NCI-H2081 (cell line): ENCODE data around the gene KDM4E.

ENCODE experiments used
- DNase-seq, 2 experiments: peaks; one replicate each; lab custom pipeline; 2025; lab: John Stamatoyannopoulos, UW

Gene KDM4E

DNA sequence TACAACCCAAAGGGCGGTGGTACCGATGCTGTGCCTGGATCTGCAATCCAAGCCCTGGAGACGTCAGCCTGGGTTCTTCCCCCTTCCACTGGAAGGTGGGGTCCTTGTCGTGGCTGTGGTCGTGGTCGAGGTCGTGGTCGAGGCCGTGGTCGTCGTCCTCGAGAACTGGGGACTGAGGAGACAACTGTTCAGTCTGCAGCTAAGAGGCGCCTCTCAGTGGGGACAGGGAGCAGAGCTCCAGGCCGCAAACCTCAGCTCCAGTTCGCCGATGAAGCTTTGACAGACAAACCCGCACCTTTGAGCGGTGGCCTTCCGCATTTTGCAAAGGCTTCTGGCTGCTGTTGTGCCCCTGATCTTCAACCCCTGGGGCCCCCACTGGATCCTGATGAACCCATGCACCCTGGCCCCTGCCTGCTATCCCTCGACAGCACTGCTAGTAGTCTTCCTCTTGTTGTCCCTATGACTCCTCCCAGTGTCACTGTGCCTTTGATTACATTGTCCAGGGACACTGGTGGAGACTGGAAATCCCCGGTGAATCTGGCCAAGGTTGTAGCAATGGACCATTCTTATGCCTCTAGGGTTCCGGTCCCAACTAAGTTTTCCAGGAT lies 25.6 kb downstream of the KDM4E start:
- no peak for DNase-seq

DNA sequence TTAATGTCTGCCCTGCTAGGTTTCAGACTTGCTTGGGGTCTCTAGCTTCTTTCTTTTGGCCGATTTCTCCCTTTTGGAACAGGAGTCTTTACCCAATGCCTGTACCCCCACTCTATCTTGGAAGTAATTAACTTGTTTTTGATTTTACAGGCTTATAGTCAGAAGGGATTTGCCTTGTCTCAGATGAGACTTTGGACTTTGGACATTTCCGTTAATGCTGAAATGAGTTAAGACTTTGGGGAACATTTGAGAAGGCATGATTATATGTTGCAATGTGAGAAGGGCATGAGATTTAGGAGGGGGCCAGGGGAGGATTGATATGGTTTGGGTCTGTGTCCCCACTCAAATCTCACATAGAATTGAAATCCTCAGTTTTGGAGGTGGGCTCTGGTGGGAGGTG lies 29.3 kb downstream of the KDM4E start:
- DNase-seq: no peak

DNA sequence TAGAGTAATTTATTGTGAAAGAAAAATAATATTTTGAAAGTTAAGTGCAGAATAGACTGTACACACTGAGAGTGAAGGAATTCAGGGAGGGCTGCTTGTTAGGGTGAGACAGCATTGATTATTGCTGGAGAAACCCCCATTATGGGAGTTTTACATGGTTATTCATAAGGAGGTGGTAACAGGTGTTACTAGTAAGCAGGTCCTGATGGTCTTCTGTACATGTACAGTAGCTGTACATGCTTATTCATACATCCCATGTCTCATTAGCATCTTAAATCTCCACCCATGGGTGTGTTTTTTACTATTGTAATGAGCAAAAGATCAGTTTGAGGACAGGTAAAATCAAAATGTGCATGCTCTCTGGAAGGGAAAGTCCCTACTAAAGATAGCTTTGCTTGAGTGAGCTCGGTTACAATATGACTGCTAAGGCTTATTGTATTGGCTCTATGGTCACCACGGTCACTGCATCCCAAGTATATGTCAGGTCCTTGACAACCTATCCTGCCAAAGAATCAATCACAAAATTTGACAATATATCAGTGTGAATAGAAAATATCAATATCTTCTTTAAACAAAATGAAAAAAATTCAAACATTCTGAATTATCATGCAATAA lies 30.3 kb downstream of the KDM4E start:
- no peak for DNase-seq

DNA sequence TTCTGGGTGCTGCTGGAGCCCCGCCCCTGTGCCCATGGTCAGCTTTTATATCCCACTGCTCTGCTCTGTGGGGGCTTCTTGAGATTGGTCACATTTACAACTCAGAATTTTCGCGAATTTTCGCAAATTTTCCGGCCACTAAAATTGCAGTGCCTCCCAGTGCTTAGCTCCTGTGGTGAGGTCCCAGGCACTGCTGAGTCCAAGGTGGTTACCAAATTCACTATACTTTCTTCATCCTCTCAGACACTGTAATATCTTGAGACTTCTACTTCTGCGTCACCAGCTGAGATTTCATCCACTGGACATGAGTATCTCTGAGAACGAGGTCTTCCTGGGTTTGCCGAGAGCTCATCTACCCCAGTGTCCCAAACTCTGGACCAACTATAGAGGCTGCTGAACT lies 32.9 kb downstream of the KDM4E start:
- DNase-seq: no peak

DNA sequence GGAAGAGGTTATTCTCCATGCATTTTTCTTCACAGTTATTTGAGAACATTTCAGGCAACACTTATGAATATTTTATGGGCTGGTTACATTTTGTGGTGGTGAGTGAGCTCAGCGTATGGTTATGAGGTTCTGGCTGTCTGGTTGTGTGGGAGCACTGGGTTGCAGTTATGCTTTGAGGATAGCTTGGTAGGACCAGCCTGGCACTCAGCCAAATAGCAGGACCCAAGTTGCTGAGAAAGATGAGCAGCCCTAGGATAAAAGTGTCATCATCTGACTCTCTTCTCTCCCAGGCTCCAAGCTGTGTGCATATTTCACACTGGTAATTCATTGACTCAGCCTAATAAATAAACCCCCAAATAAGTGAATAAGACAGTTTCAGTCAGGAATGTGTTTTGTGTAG lies 33.6 kb downstream of the KDM4E start:
- DNase-seq: no peak

DNA sequence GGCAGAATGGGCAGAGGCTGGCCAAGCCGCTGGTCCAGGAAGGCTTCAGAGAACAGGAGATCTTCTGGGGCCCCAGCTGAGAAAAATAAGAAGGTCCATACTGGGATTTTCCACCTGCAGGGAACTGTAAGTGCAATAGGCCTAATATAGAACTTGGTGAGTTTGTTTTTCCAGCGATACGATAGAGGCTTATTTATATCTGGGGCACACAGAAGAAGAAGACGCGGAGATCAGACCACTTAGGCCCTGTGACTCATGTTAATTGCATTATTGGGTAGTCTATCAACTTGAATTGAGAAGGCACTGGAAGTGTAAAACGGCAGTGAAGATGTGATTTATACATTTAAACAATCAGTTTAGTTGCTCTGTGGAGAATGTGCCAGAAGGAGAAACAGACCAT lies 34.0 kb downstream of the KDM4E start:
- no peak for DNase-seq

DNA sequence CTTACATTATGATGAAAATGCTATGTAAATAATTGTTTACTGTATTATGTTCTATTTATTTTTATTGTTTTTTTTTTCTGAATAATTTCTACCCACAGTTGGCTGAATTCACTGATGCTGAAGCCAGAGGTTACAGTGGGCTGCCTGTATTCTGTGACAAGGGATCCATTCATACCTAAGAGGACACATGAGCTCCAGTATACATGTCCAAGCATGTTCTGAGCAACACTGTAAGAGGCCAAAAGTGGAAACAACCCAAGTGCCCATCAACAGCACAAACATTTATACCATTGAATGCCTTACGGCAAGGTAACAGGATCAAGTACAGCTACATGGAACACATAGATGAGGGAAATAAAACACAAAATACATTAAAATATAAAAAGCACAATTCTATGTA lies 40.3 kb downstream of the KDM4E start:
- no peak for DNase-seq

DNA sequence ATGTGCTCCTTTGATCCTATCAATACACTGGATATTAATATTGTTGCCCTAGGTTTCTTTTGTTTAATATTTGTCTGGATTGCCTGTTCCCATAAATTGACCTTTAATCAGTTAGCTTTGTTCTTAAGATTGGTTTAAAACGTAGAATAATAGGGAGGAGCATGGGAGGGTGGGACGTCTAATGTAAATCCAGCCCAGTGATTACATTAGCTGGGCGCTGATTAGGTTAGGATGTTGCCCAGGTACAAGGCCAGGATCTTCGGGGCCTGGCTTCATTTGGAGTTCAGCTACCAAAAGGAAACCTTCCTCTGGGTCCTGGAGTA lies 41.6 kb downstream of the KDM4E start, which contains the start of gene SRSF8:
Gene SRSF8 (plus strand): TSS at position 204 of the 323 bp plus-strand sequence. CDS start 308 bp downstream, outside the sequence.
- DNase-seq: peak; percentile 59 to 86

DNA sequence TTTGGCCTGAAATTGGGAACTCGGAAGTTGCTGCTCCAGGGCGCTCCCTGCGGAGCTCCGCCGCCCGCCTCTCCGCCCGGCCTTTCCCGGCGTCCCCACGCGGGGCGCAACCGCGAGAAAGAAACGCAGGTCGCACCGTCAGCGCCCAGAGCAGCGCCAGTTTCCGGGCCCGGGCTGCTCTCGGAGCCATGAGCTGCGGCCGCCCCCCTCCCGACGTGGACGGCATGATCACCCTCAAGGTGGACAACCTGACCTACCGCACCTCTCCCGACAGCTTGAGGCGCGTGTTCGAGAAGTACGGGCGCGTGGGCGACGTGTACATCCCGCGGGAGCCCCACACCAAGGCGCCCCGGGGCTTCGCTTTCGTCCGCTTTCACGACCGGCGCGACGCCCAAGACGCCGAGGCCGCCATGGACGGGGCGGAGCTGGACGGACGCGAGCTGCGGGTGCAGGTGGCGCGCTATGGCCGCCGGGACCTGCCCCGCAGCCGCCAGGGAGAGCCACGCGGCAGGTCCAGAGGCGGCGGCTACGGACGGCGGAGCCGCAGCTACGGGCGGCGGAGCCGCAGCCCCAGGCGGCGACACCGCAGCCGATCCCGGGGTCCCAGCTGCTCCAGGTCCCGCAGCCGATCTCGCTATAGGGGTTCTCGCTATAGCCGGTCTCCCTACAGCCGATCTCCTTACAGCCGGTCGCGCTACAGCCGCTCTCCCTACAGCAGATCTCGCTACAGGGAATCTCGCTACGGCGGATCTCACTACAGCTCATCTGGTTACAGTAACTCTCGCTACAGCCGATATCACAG lies 42.2 kb downstream of the KDM4E start:
- DNase-seq: peak; percentile 60 to 86

DNA sequence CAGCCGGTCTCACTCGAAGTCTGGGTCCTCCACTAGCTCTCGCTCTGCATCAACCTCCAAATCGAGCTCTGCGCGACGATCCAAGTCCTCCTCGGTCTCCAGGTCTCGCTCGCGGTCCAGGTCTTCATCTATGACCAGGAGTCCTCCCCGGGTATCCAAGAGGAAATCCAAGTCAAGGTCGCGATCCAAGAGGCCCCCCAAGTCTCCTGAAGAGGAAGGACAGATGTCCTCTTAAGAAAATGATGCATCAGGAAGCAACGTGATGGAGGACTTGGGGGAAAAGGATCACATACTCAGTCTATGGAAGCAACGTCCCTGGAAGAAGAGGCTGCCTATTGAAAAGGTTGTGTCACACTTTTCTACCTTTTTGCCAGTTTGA lies 42.8 kb downstream of the KDM4E start:
- DNase-seq: no peak

DNA sequence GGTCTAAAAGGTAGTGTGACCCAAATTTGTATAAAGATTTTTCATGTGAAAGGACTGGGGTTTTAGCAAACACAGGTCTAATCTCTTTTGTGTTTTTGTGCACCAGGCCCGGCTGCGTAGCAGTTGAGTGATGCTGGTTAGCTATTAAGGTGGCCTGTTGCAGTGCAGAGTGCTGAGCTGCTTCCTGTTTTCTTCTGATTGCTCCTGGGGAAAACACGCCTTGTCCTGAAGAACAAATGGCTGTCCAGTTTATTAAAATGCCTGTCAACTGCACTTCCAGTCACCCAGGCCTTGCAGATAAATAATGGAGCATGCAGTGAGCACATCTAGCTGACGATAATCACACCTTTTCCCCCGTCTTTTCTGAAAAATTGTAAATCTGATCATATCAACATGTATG lies 43.5 kb downstream of the KDM4E start:
- peak; percentile 81 to 95 for DNase-seq

DNA sequence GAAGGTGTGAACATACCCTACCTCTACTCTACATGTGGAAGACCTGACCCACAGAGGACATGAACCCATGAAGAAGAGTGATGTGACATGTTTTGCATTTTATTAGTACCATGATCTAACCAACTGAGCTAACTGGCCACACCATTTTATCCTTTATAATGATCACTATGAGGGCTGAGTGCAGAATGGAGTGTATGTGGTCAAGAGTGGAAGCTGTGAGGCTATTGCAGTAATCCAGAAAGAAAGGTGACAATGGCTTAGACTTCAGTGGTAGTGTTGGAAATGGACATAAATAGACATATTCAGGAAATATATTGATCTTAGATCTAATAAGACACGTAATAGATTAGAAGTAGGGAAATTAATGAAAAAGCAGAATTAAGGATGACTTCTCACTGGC lies 45.4 kb downstream of the KDM4E start:
- no peak for DNase-seq

DNA sequence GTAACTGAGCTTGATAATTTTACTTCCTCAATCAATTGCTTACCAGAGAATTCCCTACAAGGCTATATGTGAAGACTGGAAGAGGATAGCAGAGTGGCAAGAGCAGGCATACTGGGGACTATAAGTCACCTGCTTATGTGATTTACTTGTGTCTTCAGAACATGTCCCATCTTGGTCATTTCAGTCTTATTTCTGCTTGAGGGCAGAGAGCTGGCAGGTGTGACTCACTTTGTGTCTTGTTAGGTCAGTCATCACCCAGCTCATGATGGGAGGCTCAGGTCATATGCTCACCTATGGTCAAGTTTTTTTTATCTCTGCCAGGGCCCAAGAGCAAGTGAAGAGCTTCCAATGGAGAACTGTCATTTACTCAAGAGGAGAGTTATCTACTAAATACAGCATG lies 47.9 kb downstream of the KDM4E start:
- DNase-seq: no peak

DNA sequence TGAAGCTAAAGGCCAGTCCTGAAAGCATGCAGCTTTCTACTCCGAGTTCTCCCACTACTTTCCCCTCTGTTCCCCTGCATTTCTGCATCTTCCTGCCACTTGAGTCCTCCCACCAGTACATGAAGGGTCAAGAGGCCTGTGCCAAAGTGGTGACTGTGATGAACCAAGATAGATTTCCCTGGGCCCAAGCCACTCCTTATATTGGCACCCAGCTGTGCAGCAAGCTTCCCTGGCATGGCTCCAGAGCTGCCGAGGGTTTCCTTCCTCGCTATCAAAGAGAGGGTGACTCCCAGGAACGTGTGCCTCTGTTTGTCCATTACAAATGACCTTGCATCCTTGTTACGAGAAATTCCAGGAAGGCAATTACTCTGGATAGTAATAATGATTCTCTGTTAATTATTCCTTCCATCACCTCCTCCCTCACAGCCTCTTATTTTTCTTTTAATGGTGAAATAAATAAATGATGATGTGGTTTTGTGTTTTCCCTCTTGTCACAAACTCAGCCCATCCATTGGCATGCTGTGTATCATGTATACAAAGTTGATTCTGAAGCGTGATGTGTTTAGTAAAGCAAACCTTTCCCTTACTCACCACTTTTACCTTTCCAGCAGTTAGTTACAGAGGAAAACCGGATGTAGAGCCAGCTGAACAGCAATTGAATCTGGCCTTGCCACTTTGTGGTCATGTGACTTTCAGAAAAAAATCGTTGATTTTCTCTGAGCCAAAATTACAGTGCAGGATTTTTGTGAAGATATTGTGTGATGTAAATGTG lies 49.9 kb downstream of the KDM4E start:
- DNase-seq: no peak

DNA sequence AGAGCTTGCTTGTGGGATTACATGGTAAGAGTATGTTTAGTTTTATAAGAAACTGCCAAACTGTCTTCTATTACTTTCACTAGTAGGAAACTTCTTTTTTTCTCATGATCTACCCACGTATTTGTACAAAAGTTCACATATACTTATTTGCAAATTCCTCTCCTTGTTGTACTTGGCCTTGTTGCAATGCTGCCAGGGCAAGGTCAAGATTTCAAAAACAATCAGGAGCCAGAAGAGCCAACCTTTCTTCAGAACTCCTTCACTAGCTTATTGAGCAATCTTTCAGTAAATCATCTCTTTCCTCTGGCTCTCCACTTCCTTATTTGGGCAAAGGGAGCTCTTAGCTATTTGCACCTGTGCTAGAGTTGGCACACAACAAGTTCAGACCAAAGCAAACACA lies 51.4 kb downstream of the KDM4E start:
- DNase-seq: no peak

DNA sequence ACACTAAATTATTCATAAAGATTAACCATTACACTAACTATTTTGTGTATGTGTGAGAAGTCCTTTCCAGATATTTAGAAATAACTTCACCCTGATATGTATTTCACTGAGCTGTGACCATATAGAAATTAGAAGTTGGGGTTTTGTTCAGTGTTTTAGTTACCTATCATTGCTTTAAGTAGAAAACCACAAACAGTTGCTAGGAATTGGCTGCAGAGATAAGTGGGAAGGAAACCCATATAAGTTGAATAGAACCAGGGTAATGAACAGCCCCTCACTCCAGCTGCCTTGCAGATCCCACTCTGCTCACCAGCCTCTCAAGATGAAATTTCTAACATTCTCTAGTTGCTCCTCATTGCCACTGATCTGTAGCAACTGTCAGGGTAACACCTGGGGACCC lies 51.9 kb downstream of the KDM4E start:
- DNase-seq: no peak
